ENCODE results near the gene FAM83E. TPM values are rescaled to one million over a fixed set of nuclear protein-coding genes. Genes with fewer than 3 reads are reported as not detected.
A peak's percentile ranks its signal among the peaks of the same experiment; 100 is the strongest.
"Not testable (repeated sequence)": the region's sequence is repeated elsewhere in the genome, so short reads cannot be mapped to it uniquely, and the experiment has no call there.

Gene FAM83E
- total RNA-seq, 2 experiments from 2014 or later, result 3.8 to 4.7 TPM

- TF ChIP-seq CTCF (IDR thresholded peaks at IDR 0.05), result no peak
- peak; percentile 89 for DNase-seq
- ChIA-PET CTCF (interaction anchor here (1.1 kb wide), 1 partner anchor 14 kb away, joined by 5 read pairs; no protein-coding TSS in a partner anchor), POLR2A (no interaction called here)
- peaks cover 7% of the 10 kb centered on the region for H3K4me1 Mint-ChIP-seq (ENCODE audit: low read depth)
- peak; percentile 96 for ATAC-seq
- intact Hi-C loops (cut with micrococcal nuclease), result no loop called here
- H3K27me3 Mint-ChIP-seq, result no peaks in the 10 kb centered on the region
- peak overlapping the region; percentile 96 for H3K27ac Mint-ChIP-seq
- peak overlapping the region; percentile 54 for H3K4me3 Mint-ChIP-seq
- no peaks in the 10 kb centered on the region for H3K36me3 Mint-ChIP-seq (ENCODE audit: low read depth)
- H3K9me3 Mint-ChIP-seq, result no peaks in the 10 kb centered on the region
These were observed 46.2 kb upstream of the FAM83E start for GRCh38 chr19:48660852-48661710.

DNA sequence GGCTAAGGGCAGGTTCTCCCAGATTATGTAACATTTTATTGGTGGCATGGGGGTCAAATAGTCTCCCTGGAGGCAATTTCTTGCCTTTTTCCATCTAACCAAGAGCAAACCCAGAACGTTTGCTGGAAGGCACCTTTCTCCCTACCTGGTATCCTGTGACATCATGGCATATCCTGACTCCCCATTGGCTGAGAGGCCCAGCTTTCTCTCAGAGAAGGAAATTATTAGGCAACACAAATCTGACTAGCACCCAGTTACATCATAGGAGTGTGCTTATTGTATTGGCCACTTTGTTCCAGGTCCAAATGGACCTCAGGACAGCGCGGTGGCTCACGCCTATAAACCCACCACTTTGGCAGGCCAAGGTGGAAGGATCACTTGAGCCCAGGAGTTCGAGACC is 44.9 kb upstream of the FAM83E start:
- POLR2A ChIA-PET, result interaction anchor here (0.7 kb wide), 1 partner anchor 107 kb away, joined by 3 read pairs; no protein-coding TSS in a partner anchor
- Mint-ChIP-seq H3K4me1 (ENCODE audit: low read depth) (peaks cover 7% of the 10 kb centered on the region), H3K4me3 (no peak overlapping the region), H3K27me3 (no peaks in the 10 kb centered on the region), H3K36me3 (ENCODE audit: low read depth) (no peaks in the 10 kb centered on the region), H3K27ac (no peak overlapping the region), H3K9me3 (no peaks in the 10 kb centered on the region)
- CTCF ChIA-PET, result no interaction called here
- no peak for TF ChIP-seq CTCF (IDR thresholded peaks at IDR 0.05)
- DNase-seq (no peak), ATAC-seq (no peak)
- intact Hi-C loops (cut with micrococcal nuclease), result no loop called here

DNA sequence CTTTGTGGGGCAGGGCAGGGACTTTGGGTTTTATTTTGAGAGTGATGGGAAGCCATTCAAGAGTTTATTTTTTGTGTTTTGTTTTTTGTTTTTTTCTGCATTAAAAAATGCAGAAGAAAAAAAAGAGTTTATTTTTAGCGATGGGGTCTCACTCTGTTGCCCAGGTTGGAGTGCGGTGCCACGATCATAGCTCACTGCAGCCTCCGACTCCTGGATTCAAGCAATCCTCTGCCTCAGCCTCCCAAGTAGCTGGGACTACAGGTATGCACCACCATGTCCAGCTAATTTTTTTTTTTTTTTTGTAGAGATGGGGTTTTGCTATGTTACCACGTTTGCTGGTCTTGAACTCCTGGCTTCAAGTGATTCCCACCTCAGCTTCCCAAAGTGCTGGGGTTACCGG is 43.6 kb upstream of the FAM83E start:
- Mint-ChIP-seq H3K27me3 (no peaks in the 10 kb centered on the region), H3K9me3 (no peaks in the 10 kb centered on the region), H3K4me1 (ENCODE audit: low read depth) (peaks cover 7% of the 10 kb centered on the region), H3K4me3 (no peak overlapping the region), H3K27ac (no peak overlapping the region), H3K36me3 (ENCODE audit: low read depth) (no peaks in the 10 kb centered on the region)
- ChIA-PET POLR2A (no interaction called here), CTCF (no interaction called here)
- ATAC-seq (no peak), DNase-seq (no peak)
- no peak for TF ChIP-seq CTCF (IDR thresholded peaks at IDR 0.05)
- intact Hi-C loops (cut with micrococcal nuclease), result no loop called here

DNA sequence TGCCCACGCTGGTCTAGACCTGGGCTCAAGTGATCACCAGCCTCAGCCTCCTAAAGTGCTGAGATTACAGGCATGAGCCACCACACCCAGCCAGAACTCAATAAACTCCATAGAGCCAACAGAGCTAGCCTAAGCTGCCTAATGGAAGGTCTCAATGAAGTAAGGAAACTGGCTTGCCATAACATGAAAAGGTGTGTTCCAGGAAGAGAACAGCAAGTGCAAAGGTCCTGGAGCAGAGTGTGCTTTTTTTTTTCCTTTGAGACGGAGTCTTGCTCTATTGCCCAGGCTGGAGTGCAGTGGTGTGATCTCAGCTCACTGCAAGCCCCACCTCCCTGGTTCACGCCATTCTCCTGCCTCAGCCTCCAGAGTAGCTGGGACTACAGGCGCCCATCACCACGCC is 43.0 kb upstream of the FAM83E start:
- CTCF ChIA-PET, result interaction anchor here (0.8 kb wide), 1 partner anchor 178 kb away, joined by 4 read pairs; the partner anchor contains the start of gene HSD17B14
- H3K4me1 Mint-ChIP-seq (ENCODE audit: low read depth); H3K9me3 Mint-ChIP-seq; H3K4me3 Mint-ChIP-seq; DNase-seq; intact Hi-C loops (cut with micrococcal nuclease); H3K36me3 Mint-ChIP-seq (ENCODE audit: low read depth); ATAC-seq; H3K27ac Mint-ChIP-seq; H3K27me3 Mint-ChIP-seq; POLR2A ChIA-PET: not testable (repeated sequence)

- Mint-ChIP-seq H3K9me3 (no peaks in the 10 kb centered on the region), H3K4me3 (no peak overlapping the region), H3K27ac (no peak overlapping the region), H3K4me1 (ENCODE audit: low read depth) (peaks cover 9% of the 10 kb centered on the region), H3K27me3 (no peaks in the 10 kb centered on the region), H3K36me3 (ENCODE audit: low read depth) (no peaks in the 10 kb centered on the region)
- ATAC-seq, result no peak
- ChIA-PET CTCF (interaction anchor here (0.8 to 1.5 kb wide), 3 partner anchors 11 to 179 kb away, joined by 3 to 5 read pairs (median 4); partner anchors contain the start of genes CA11 and HSD17B14), POLR2A (no interaction called here)
- TF ChIP-seq CTCF (IDR thresholded peaks at IDR 0.05), result no peak
- DNase-seq, result no peak
- intact Hi-C loops (cut with micrococcal nuclease), result no loop called here
These were observed 42.1 kb upstream of the FAM83E start for GRCh38 chr19:48656840-48657474.

Measured in activated CD8-positive, alpha-beta T cell treated with anti-CD3 and anti-CD28 coated beads for 36 hours (primary cell).